Body of pancreas (tissue), 4 donors: ENCODE data around the gene AMIGO3.

Experiments used
- CTCF ChIP-seq, 7 experiments: fragments of 450-650 bp in 4 of 7; fragments of 200-600 bp in 3 of 7; sonication (generic) in 3 of 7; IDR thresholded peaks; one replicate each; pipeline ENCODE4 v1.5.1; 2016 to 2019; ENCODE audit warnings: antibody characterized with exemption in 7 of 7
- POLR2A ChIP-seq, 3 donors: fragments of 450-650 bp; IDR thresholded peaks; one replicate each; pipeline ENCODE4 v1.6.1; 2016; ENCODE audit warnings: antibody characterized with exemption in 3 of 3, mild to moderate bottlenecking in 2 of 3

- TF ChIP-seq POLR2A (IDR thresholded peaks at IDR 0.05), result no peak
- TF ChIP-seq CTCF (IDR thresholded peaks at IDR 0.05), result no peak
Measured at GRCh38 chr3:49738067-49738713, 18.7 kb upstream of the AMIGO3 start.
